ENCODE measurements around the gene COLEC11. TPM values are rescaled to one million over a fixed set of nuclear protein-coding genes. Genes with fewer than 3 reads are reported as not detected.

COLEC11 gene
- total RNA-seq, 1 donor from 2014 or later = not detected

DNA sequence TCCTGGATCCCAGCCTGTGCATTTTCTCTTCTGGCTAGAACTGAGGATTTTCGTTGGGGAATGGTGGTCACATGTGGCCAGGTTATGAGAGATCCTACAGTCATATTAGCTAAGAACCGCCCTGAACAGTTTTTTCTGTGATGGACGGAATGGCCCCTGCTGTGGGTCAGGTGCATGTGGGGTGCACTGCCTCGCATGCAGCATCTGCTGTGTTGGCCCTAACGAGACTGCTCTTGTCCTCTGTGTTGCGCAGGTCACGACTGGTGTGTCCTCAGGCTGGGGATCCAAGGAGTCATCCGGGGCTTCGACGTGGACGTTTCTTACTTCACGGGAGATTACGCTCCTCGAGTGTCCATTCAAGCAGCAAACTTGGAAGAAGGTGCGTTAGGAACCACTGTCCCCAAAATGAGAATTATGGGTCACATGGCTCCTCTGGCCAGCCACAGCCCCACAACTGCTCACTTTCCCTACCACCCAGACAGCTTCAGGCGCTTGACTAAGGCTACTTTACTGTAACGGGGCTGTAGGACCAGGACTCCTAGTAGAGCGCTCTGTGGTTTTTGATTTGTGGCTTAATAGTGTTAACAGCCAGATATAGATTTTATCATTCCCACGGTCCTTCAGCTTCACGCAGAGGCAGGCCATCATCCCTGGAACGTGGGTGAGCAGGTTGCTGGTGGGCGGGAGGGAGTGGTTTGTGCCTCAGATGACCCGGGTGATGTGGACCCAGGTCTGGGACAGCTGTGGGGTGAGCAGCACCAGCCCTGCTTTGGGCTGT is 84.9 kb downstream of the COLEC11 start:
- H3K36me3 ChIP-seq = no peaks in the 10 kb centered on the region
- no peak for TF ChIP-seq POLR2A (IDR thresholded peaks at IDR 0.05)
- no peak for TF ChIP-seq POLR2AphosphoS5 (IDR thresholded peaks at IDR 0.05; ENCODE audit: insufficient read depth in 1 of 2, low read depth in 1 of 2)
- intact Hi-C loops (cut with DNase I) = no loop called here
- no peaks in the 10 kb centered on the region for H3K9me3 ChIP-seq
- H3K27me3 ChIP-seq = no peaks in the 10 kb centered on the region
- no peaks in the 10 kb centered on the region for H3K4me1 ChIP-seq
- DNase-seq (ENCODE audit: extremely low spot score in 2 of 2) = no peak
- H3K4me3 ChIP-seq = no peak overlapping the region
- H3K27ac ChIP-seq = no peak overlapping the region

DNA sequence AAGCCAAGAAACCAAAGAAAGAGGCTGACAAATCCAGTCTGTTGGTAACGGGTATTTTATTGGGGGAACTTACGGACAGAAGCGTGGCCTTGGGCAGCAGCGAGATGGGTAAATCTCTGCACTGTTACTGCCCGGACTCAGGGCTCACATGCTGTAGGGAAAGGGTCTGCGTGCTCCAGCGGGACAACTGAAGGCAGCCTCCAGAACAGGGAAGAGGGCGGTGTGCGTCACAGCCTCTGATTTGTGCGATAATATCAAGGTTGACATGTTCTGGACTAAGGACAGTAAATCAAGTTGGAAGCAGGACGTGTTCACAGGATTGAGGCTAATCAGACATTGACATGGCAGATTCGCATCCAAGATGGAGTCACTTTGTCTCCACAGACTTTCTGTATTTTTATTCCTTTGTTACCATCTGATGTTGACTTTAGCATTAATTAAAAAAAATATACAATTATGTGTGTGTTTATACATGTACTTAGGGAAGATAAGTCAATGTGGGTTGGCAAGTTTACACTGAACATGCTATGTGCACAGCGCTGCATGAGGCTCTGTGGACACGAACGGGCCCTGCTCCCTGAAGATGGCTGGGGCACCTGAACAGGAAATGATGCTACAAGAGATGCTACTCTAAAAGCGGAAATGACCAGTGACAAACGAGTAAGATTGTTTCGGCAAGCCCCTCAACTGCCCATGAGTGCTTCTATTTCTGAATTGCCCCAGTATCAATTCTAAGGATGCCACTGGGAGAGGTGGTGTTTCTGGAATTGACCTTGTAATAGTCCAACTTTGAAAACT is 85.8 kb downstream of the COLEC11 start:
- DNase-seq (ENCODE audit: extremely low spot score in 2 of 2) = no peak
- H3K36me3 ChIP-seq = no peaks in the 10 kb centered on the region

DNA sequence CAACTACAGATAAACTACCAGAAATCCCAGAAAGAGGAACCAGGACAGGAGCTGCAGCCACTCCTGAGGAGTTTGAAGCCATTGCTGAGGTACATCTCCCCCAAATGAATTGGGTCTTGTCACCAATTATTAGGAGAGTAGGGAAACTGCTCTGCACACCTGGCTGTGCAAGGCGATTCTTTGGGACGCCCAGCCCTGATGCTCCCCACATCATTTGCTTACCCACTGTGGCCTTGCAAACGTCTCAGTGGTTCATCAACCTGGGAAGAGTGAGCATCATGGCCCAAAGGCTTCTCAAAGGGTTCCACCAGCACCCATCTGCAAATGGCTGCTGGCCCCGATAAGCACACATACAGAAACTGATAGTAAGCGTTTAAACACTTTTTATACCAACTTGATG is 86.7 kb downstream of the COLEC11 start:
- TF ChIP-seq, protein P1, sequence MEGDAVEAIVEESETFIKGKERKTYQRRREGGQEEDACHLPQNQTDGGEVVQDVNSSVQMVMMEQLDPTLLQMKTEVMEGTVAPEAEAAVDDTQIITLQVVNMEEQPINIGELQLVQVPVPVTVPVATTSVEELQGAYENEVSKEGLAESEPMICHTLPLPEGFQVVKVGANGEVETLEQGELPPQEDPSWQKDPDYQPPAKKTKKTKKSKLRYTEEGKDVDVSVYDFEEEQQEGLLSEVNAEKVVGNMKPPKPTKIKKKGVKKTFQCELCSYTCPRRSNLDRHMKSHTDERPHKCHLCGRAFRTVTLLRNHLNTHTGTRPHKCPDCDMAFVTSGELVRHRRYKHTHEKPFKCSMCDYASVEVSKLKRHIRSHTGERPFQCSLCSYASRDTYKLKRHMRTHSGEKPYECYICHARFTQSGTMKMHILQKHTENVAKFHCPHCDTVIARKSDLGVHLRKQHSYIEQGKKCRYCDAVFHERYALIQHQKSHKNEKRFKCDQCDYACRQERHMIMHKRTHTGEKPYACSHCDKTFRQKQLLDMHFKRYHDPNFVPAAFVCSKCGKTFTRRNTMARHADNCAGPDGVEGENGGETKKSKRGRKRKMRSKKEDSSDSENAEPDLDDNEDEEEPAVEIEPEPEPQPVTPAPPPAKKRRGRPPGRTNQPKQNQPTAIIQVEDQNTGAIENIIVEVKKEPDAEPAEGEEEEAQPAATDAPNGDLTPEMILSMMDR (IDR thresholded peaks at IDR 0.05) = no peak
- no peak for TF ChIP-seq POLR2AphosphoS5 (IDR thresholded peaks at IDR 0.05; ENCODE audit: insufficient read depth in 1 of 2, low read depth in 1 of 2)
- DNase-seq (ENCODE audit: extremely low spot score in 2 of 2) = no peak
- intact Hi-C loops (cut with DNase I) = no loop called here

More for the DNA sequence above, 85.8 kb downstream of the COLEC11 start:
- Histone ChIP-seq H3K4me3 (no peak overlapping the region), H3K27me3 (no peaks in the 10 kb centered on the region), H3K9me3 (no peaks in the 10 kb centered on the region), H3K27ac (no peak overlapping the region), H3K4me1 (no peaks in the 10 kb centered on the region)
- TF ChIP-seq POLR2A (IDR thresholded peaks at IDR 0.05) = no peak
- TF ChIP-seq, protein P1 (IDR thresholded peaks at IDR 0.05) = no peak
- intact Hi-C loops (cut with DNase I) = no loop called here

DNA sequence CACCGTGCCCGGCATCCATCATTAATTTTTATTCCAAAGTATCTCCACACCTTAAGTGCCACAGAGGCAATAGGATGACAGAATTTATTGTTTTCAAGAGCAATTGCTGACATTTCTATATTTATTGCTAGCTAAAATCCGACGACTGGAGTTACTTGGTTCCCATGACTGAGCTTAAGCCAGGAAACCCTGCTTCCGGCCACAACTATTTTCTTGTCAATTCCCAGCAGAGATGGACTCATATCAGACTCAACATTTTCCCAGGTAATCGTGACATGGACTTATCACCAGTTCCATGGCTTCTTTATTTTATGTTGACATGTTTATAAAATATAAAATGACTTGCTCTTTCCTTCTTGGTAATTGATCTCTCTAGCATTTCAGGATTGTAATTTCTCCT is 87.9 kb downstream of the COLEC11 start:
- TF ChIP-seq POLR2AphosphoS5 (IDR thresholded peaks at IDR 0.05; ENCODE audit: insufficient read depth in 1 of 2, low read depth in 1 of 2) (no peak), POLR2A (IDR thresholded peaks at IDR 0.05) (no peak)
- TF ChIP-seq, protein P1 (IDR thresholded peaks at IDR 0.05) = no peak
- Histone ChIP-seq H3K36me3 (no peaks in the 10 kb centered on the region), H3K4me1 (no peaks in the 10 kb centered on the region), H3K27me3 (no peaks in the 10 kb centered on the region), H3K27ac (no peak overlapping the region), H3K4me3 (no peak overlapping the region), H3K9me3 (no peaks in the 10 kb centered on the region)
- DNase-seq (ENCODE audit: extremely low spot score in 2 of 2) = no peak
- intact Hi-C loops (cut with DNase I) = no loop called here

More for the DNA sequence above, 86.7 kb downstream of the COLEC11 start:
- Histone ChIP-seq H3K36me3 (no peaks in the 10 kb centered on the region), H3K9me3 (no peaks in the 10 kb centered on the region), H3K4me1 (no peaks in the 10 kb centered on the region), H3K27ac (no peak overlapping the region), H3K27me3 (no peaks in the 10 kb centered on the region), H3K4me3 (no peak overlapping the region)

DNA sequence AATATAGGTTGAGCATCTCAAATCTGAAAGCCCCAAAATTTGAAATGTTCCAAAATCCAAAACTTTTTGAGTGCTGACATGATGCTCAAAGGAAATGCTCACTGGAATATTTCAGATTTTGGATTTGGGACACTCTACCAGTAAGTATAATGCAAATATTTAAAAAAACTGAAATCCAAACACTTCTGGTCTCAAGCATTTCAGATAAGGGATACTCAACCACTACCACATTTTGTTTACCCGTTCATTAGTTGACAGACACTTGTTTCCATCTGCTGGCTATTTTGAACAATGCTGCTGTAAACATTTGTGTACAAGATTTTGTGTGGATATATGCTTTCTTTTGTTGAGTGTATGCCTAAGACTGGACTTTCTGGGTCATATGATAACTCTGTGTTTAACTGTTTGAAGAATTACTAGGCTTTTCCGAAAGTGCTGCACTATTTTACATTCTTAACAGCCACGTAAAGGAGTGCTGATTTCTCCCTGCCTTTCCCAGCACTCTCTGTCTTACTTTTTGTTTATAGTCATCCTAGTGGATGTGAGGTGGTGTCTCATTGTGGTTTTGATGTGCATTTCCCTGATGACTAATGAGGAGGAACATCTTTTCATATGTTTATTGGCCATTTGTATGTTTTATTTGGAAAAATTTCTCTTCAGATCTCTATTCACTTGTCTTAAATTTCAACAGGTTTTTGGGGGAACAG is 89.0 kb downstream of the COLEC11 start:
- intact Hi-C loops (cut with DNase I) = no loop called here
- TF ChIP-seq POLR2AphosphoS5 (IDR thresholded peaks at IDR 0.05; ENCODE audit: insufficient read depth in 1 of 2, low read depth in 1 of 2) (no peak), POLR2A (IDR thresholded peaks at IDR 0.05) (no peak)
- TF ChIP-seq, protein P1 (IDR thresholded peaks at IDR 0.05) = no peak
- no peak overlapping the region for H3K4me3 ChIP-seq
- H3K27me3 ChIP-seq = no peaks in the 10 kb centered on the region
- DNase-seq (ENCODE audit: extremely low spot score in 2 of 2) = no peak
- no peak overlapping the region for H3K27ac ChIP-seq
- H3K9me3 ChIP-seq = no peaks in the 10 kb centered on the region
- no peaks in the 10 kb centered on the region for H3K4me1 ChIP-seq
- no peaks in the 10 kb centered on the region for H3K36me3 ChIP-seq
